Measurements from ENCODE around the gene PNMT. TPM values are rescaled to one million over a fixed set of nuclear protein-coding genes. Genes with fewer than 3 reads are reported as not detected.

PNMT gene
- polyA plus RNA-seq, 4 donors: 1.4 to 7.8 (median 4.9) TPM

GRCh38 chr17:39655105-39655504 lies 13.1 kb upstream of the PNMT start:
- no peaks in the 10 kb centered on the region for H3K9me3 ChIP-seq (ENCODE audit: control insufficient read depth in 2 of 2, insufficient read depth in 1 of 2, low read depth in 1 of 2, low read length in 1 of 2)
- no peak for DNase-seq
- FAIRE-seq: no peak

GRCh38 chr17:39658346-39658745 lies 9.9 kb upstream of the PNMT start:
- Histone ChIP-seq H3K4me3 (ENCODE audit: low read depth in 1 of 3, low read length in 3 of 3) (no peak overlapping the region), H3K27ac (ENCODE audit: low read depth in 1 of 3, low read length in 2 of 3) (no peak overlapping the region), H3K9me3 (ENCODE audit: control insufficient read depth in 2 of 2, insufficient read depth in 1 of 2, low read depth in 1 of 2, low read length in 1 of 2) (no peaks in the 10 kb centered on the region), H3K4me1 (ENCODE audit: control insufficient read depth in 3 of 3, insufficient read depth in 2 of 3, low read depth in 1 of 3, low read length in 2 of 3) (peaks cover 0 to 10% (median 3%) of the 10 kb centered on the region in 3 donors), H3K27me3 (ENCODE audit: control insufficient read depth in 3 of 3, insufficient read depth in 3 of 3, low read length in 3 of 3) (no peaks in the 10 kb centered on the region), H3K36me3 (ENCODE audit: control insufficient read depth in 3 of 3, insufficient read depth in 2 of 3, low read depth in 1 of 3, low read length in 3 of 3) (peaks cover 15 to 95% (median 33%) of the 10 kb centered on the region in 3 donors)
- FAIRE-seq: no peak
- 90 to 96% (median 92%) methylated on average over 11 of the region's 11 CpGs for WGBS, 3 donors
- no peak for DNase-seq

More at GRCh38 chr17:39655105-39655504, 13.1 kb upstream of the PNMT start:
- Histone ChIP-seq H3K27ac (ENCODE audit: low read depth in 1 of 3, low read length in 2 of 3) (no peak overlapping the region), H3K4me3 (ENCODE audit: low read depth in 1 of 3, low read length in 3 of 3) (no peak overlapping the region), H3K36me3 (ENCODE audit: control insufficient read depth in 3 of 3, insufficient read depth in 2 of 3, low read depth in 1 of 3, low read length in 3 of 3) (peaks cover 3 to 80% (median 19%) of the 10 kb centered on the region in 3 donors), H3K4me1 (ENCODE audit: control insufficient read depth in 3 of 3, insufficient read depth in 2 of 3, low read depth in 1 of 3, low read length in 2 of 3) (peaks cover 2 to 28% (median 4%) of the 10 kb centered on the region in 3 donors), H3K27me3 (ENCODE audit: control insufficient read depth in 3 of 3, insufficient read depth in 3 of 3, low read length in 3 of 3) (no peaks in the 10 kb centered on the region)
- 93% methylated on average over 2 of the region's 2 CpGs for WGBS, 3 donors

- peaks cover 15 to 91% (median 33%) of the 10 kb centered on the region in 3 donors for H3K36me3 ChIP-seq (ENCODE audit: control insufficient read depth in 3 of 3, insufficient read depth in 2 of 3, low read depth in 1 of 3, low read length in 3 of 3)
- no peaks in the 10 kb centered on the region for H3K27me3 ChIP-seq (ENCODE audit: control insufficient read depth in 3 of 3, insufficient read depth in 3 of 3, low read length in 3 of 3)
- no peak for DNase-seq
- 83 to 100% (median 89%) methylated on average over 1 to 3 of the region's 3 CpGs for WGBS, 3 donors
- FAIRE-seq: no peak
- H3K27ac ChIP-seq (ENCODE audit: low read depth in 1 of 3, low read length in 2 of 3): no peak overlapping the region
- peaks cover 0 to 9% (median 3%) of the 10 kb centered on the region in 3 donors for H3K4me1 ChIP-seq (ENCODE audit: control insufficient read depth in 3 of 3, insufficient read depth in 2 of 3, low read depth in 1 of 3, low read length in 2 of 3)
- no peak overlapping the region for H3K4me3 ChIP-seq (ENCODE audit: low read depth in 1 of 3, low read length in 3 of 3)
- H3K9me3 ChIP-seq (ENCODE audit: control insufficient read depth in 2 of 2, insufficient read depth in 1 of 2, low read depth in 1 of 2, low read length in 1 of 2): no peaks in the 10 kb centered on the region
Observed at GRCh38 chr17:39658760-39659159, 9.5 kb upstream of the PNMT start.

- FAIRE-seq (no peak), DNase-seq (no peak)
- peaks cover 15 to 87% (median 33%) of the 10 kb centered on the region in 3 donors for H3K36me3 ChIP-seq (ENCODE audit: control insufficient read depth in 3 of 3, insufficient read depth in 2 of 3, low read depth in 1 of 3, low read length in 3 of 3)
- H3K27ac ChIP-seq (ENCODE audit: low read depth in 1 of 3, low read length in 2 of 3): peak overlapping the region in 1 of 3 donors; percentile 5
- H3K27me3 ChIP-seq (ENCODE audit: control insufficient read depth in 3 of 3, insufficient read depth in 3 of 3, low read length in 3 of 3): no peaks in the 10 kb centered on the region
- H3K9me3 ChIP-seq (ENCODE audit: control insufficient read depth in 2 of 2, insufficient read depth in 1 of 2, low read depth in 1 of 2, low read length in 1 of 2): no peaks in the 10 kb centered on the region
- WGBS, 3 donors: 61 to 79% (median 73%) methylated on average over 15 of the region's 15 CpGs
- no peak overlapping the region for H3K4me3 ChIP-seq (ENCODE audit: low read depth in 1 of 3, low read length in 3 of 3)
- peaks cover 0 to 15% (median 7%) of the 10 kb centered on the region in 3 donors for H3K4me1 ChIP-seq (ENCODE audit: control insufficient read depth in 3 of 3, insufficient read depth in 2 of 3, low read depth in 1 of 3, low read length in 2 of 3)
Observed at GRCh38 chr17:39659279-39660010, 8.8 kb upstream of the PNMT start.

- Histone ChIP-seq H3K9me3 (ENCODE audit: control insufficient read depth in 2 of 2, insufficient read depth in 1 of 2, low read depth in 1 of 2, low read length in 1 of 2) (no peaks in the 10 kb centered on the region), H3K36me3 (ENCODE audit: control insufficient read depth in 3 of 3, insufficient read depth in 2 of 3, low read depth in 1 of 3, low read length in 3 of 3) (peaks cover 15 to 82% (median 33%) of the 10 kb centered on the region in 3 donors), H3K4me3 (ENCODE audit: low read depth in 1 of 3, low read length in 3 of 3) (no peak overlapping the region), H3K27ac (ENCODE audit: low read depth in 1 of 3, low read length in 2 of 3) (peak overlapping the region in 1 of 3 donors; percentile 0), H3K27me3 (ENCODE audit: control insufficient read depth in 3 of 3, insufficient read depth in 3 of 3, low read length in 3 of 3) (no peaks in the 10 kb centered on the region), H3K4me1 (ENCODE audit: control insufficient read depth in 3 of 3, insufficient read depth in 2 of 3, low read depth in 1 of 3, low read length in 2 of 3) (peaks cover 0 to 15% (median 7%) of the 10 kb centered on the region in 3 donors)
- DNase-seq (no peak), FAIRE-seq (no peak)
- WGBS, 3 donors: 79 to 86% (median 79%) methylated on average over 5 of the region's 5 CpGs
Observed at GRCh38 chr17:39660011-39660360, 8.3 kb upstream of the PNMT start.

GRCh38 chr17:39660397-39661385 lies 7.6 kb upstream of the PNMT start:
- peaks cover 15 to 77% (median 33%) of the 10 kb centered on the region in 3 donors for H3K36me3 ChIP-seq (ENCODE audit: control insufficient read depth in 3 of 3, insufficient read depth in 2 of 3, low read depth in 1 of 3, low read length in 3 of 3)
- H3K9me3 ChIP-seq (ENCODE audit: control insufficient read depth in 2 of 2, insufficient read depth in 1 of 2, low read depth in 1 of 2, low read length in 1 of 2): no peaks in the 10 kb centered on the region
- WGBS, 3 donors: 88 to 90% (median 88%) methylated on average over 33 to 35 of the region's 35 CpGs
- H3K27me3 ChIP-seq (ENCODE audit: control insufficient read depth in 3 of 3, insufficient read depth in 3 of 3, low read length in 3 of 3): no peaks in the 10 kb centered on the region
- H3K27ac ChIP-seq (ENCODE audit: low read depth in 1 of 3, low read length in 2 of 3): no peak overlapping the region
- no peak for DNase-seq
- H3K4me1 ChIP-seq (ENCODE audit: control insufficient read depth in 3 of 3, insufficient read depth in 2 of 3, low read depth in 1 of 3, low read length in 2 of 3): peaks cover 0 to 15% (median 7%) of the 10 kb centered on the region in 3 donors
- H3K4me3 ChIP-seq (ENCODE audit: low read depth in 1 of 3, low read length in 3 of 3): no peak overlapping the region
- no peak for FAIRE-seq

- WGBS, 3 donors: 69 to 81% (median 74%) methylated on average over 8 of the region's 8 CpGs
- DNase-seq (no peak), FAIRE-seq (no peak)
- H3K9me3 ChIP-seq (ENCODE audit: control insufficient read depth in 2 of 2, insufficient read depth in 1 of 2, low read depth in 1 of 2, low read length in 1 of 2): peaks cover 0 to 4% of the 10 kb centered on the region in 2 donors
- peaks cover 0 to 10% (median 2%) of the 10 kb centered on the region in 3 donors for H3K27me3 ChIP-seq (ENCODE audit: control insufficient read depth in 3 of 3, insufficient read depth in 3 of 3, low read length in 3 of 3)
- H3K4me1 ChIP-seq (ENCODE audit: control insufficient read depth in 3 of 3, insufficient read depth in 2 of 3, low read depth in 1 of 3, low read length in 2 of 3): peaks cover 0 to 23% (median 7%) of the 10 kb centered on the region in 3 donors
- peaks cover 15 to 64% (median 29%) of the 10 kb centered on the region in 3 donors for H3K36me3 ChIP-seq (ENCODE audit: control insufficient read depth in 3 of 3, insufficient read depth in 2 of 3, low read depth in 1 of 3, low read length in 3 of 3)
- no peak overlapping the region for H3K27ac ChIP-seq (ENCODE audit: low read depth in 1 of 3, low read length in 2 of 3)
- no peak overlapping the region for H3K4me3 ChIP-seq (ENCODE audit: low read depth in 1 of 3, low read length in 3 of 3)
Observed at GRCh38 chr17:39661744-39662541, 6.3 kb upstream of the PNMT start.

All from small intestine (tissue), 7 donors.